GM12872 (cell line): ENCODE results near the gene CCNYL1.

Experiments
- CTCF ChIP-seq: IDR thresholded peaks from 3 replicates; pipeline ENCODE4 v1.5.1; 2011; ENCODE audit warnings: low read depth, mild to moderate bottlenecking, low read length, moderate library complexity; ENCODE audit not compliant: insufficient read depth

The CCNYL1 gene

GRCh38 chr2:207676827-207677354 lies 34.5 kb upstream of the CCNYL1 start:
- TF ChIP-seq CTCF: no peak

- TF ChIP-seq CTCF: no peak
Measured at GRCh38 chr2:207681431-207681830, 30.0 kb upstream of the CCNYL1 start.

- no peak for TF ChIP-seq CTCF
Measured at GRCh38 chr2:207682557-207682956, 28.9 kb upstream of the CCNYL1 start.

GRCh38 chr2:207683438-207683837 lies 28.0 kb upstream of the CCNYL1 start:
- no peak for TF ChIP-seq CTCF

GRCh38 chr2:207683879-207684627 lies 27.4 kb upstream of the CCNYL1 start:
- TF ChIP-seq CTCF: no peak

- no peak for TF ChIP-seq CTCF
Measured at GRCh38 chr2:207686812-207687211, 24.6 kb upstream of the CCNYL1 start.

- TF ChIP-seq CTCF: no peak
Measured at GRCh38 chr2:207688597-207688996, 22.8 kb upstream of the CCNYL1 start.
